GM19395 (cell line): ENCODE data around the gene CTBP1.
A peak's percentile ranks its signal among the peaks of the same experiment; 100 is the strongest.

Experiments
- ATAC-seq: cut with Tn5 transposase; IDR thresholded peaks from one replicate; pipeline ENCODE4 v1.9.1; 2021; ENCODE audit warnings: mild to moderate bottlenecking, moderate library complexity; ENCODE audit not compliant: unreplicated experiment

Gene CTBP1

GRCh38 chr4:1211891-1212545 lies 36.9 kb downstream of the CTBP1 start:
- no peak for ATAC-seq

GRCh38 chr4:1211371-1211770 lies 37.6 kb downstream of the CTBP1 start:
- no peak for ATAC-seq

GRCh38 chr4:1210971-1211370 lies 38.0 kb downstream of the CTBP1 start:
- no peak for ATAC-seq

- no peak for ATAC-seq
Observed at GRCh38 chr4:1210241-1210841, 38.6 kb downstream of the CTBP1 start.

GRCh38 chr4:1209821-1210220 lies 39.1 kb downstream of the CTBP1 start:
- no peak for ATAC-seq

- no peak for ATAC-seq
Observed at GRCh38 chr4:1208970-1209704, 39.8 kb downstream of the CTBP1 start.

- no peak for ATAC-seq
Observed at GRCh38 chr4:1208266-1208961, 40.5 kb downstream of the CTBP1 start.

- ATAC-seq, result no peak
Observed at GRCh38 chr4:1207603-1208265, 41.2 kb downstream of the CTBP1 start.

- ATAC-seq, result no peak
Observed at GRCh38 chr4:1207157-1207470, 41.8 kb downstream of the CTBP1 start.

- ATAC-seq, result no peak
Observed at GRCh38 chr4:1206299-1207156, 42.4 kb downstream of the CTBP1 start.

- no peak for ATAC-seq
Observed at GRCh38 chr4:1205586-1206298, 43.2 kb downstream of the CTBP1 start.

GRCh38 chr4:1204828-1205585 lies 43.9 kb downstream of the CTBP1 start:
- no peak for ATAC-seq

- ATAC-seq, result no peak
Observed at GRCh38 chr4:1204286-1204827, 44.6 kb downstream of the CTBP1 start.

- no peak for ATAC-seq
Observed at GRCh38 chr4:1203026-1203616, 45.8 kb downstream of the CTBP1 start.

GRCh38 chr4:1202526-1203011 lies 46.4 kb downstream of the CTBP1 start:
- no peak for ATAC-seq

GRCh38 chr4:1201851-1202525 lies 46.9 kb downstream of the CTBP1 start:
- ATAC-seq, result peak; percentile 47

GRCh38 chr4:1200425-1201035 lies 48.4 kb downstream of the CTBP1 start:
- no peak for ATAC-seq
